Body of pancreas (tissue), 4 donors: Measurements from ENCODE around the gene CLDN14.

Experiments
- POLR2A ChIP-seq, 3 donors: fragments of 450-650 bp; IDR thresholded peaks; one replicate each; pipeline ENCODE4 v1.6.1; 2016; ENCODE audit warnings: antibody characterized with exemption in 3 of 3, mild to moderate bottlenecking in 2 of 3
- TF ChIP-seq, protein P1 (sequence below), 7 experiments: fragments of 450-650 bp in 4 of 7; fragments of 200-600 bp in 3 of 7; sonication (generic) in 3 of 7; IDR thresholded peaks; one replicate each; pipeline ENCODE4 v1.5.1; 2016 to 2019; ENCODE audit warnings: antibody characterized with exemption in 7 of 7

DNA sequence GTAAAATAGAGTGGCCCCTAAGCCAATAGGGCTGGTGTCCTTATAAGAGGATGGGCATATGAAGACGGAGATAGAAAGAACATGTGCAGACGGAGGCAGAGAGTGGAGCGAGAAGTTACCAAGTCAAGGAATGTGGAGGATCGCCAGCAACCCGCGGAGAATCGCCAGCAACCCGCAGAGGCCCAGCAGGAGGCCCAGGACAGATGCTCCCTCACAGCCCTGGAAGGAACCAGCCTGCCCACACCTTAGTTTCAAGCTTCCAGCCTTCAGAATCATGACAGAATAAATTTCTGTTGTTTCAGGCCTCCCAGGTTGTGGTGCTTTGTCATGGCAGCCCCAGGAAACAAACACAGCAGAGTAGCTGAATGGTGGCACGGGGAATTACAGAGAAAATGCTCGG is 9.6 kb downstream of the CLDN14 start:
- TF ChIP-seq, protein P1, sequence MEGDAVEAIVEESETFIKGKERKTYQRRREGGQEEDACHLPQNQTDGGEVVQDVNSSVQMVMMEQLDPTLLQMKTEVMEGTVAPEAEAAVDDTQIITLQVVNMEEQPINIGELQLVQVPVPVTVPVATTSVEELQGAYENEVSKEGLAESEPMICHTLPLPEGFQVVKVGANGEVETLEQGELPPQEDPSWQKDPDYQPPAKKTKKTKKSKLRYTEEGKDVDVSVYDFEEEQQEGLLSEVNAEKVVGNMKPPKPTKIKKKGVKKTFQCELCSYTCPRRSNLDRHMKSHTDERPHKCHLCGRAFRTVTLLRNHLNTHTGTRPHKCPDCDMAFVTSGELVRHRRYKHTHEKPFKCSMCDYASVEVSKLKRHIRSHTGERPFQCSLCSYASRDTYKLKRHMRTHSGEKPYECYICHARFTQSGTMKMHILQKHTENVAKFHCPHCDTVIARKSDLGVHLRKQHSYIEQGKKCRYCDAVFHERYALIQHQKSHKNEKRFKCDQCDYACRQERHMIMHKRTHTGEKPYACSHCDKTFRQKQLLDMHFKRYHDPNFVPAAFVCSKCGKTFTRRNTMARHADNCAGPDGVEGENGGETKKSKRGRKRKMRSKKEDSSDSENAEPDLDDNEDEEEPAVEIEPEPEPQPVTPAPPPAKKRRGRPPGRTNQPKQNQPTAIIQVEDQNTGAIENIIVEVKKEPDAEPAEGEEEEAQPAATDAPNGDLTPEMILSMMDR (IDR thresholded peaks at IDR 0.05): no peak
- no peak for TF ChIP-seq POLR2A (IDR thresholded peaks at IDR 0.05)
